Endodermal cell (in vitro differentiated cells): Measurements from ENCODE around the gene C11orf24. TPM values are rescaled to one million over a fixed set of nuclear protein-coding genes. Genes with fewer than 3 reads are reported as not detected.

ENCODE experiments used
- DNase-seq: peaks from one replicate; pipeline ENCODE4 v3.0.0-alpha.2; 2017
- H3K27ac ChIP-seq: 2 replicates; pipeline ENCODE4 v1.5.1; 2013; ENCODE audit warnings: mild to moderate bottlenecking, low read depth, low read length, moderate library complexity
- H3K27me3 ChIP-seq: 2 replicates; pipeline ENCODE4 v1.6.1; 2013; ENCODE audit warnings: mild to moderate bottlenecking, low read length, moderate library complexity; ENCODE audit not compliant: insufficient read depth, control insufficient read depth, poor library complexity, severe bottlenecking
- H3K36me3 ChIP-seq: 2 replicates; pipeline ENCODE4 v1.7.0; 2013; ENCODE audit warnings: mild to moderate bottlenecking, low read length, moderate library complexity; ENCODE audit not compliant: control insufficient read depth, insufficient read depth
- H3K4me1 ChIP-seq: one replicate; pipeline ENCODE4 v1.7.0; 2013; ENCODE audit warnings: low read length; ENCODE audit not compliant: control insufficient read depth, insufficient read depth
- H3K4me3 ChIP-seq: 2 replicates; pipeline ENCODE4 v1.5.1; 2013; ENCODE audit warnings: mild to moderate bottlenecking, low read length, moderate library complexity
- H3K9ac ChIP-seq: 2 replicates; pipeline ENCODE4 v1.6.1; 2013; ENCODE audit warnings: mild to moderate bottlenecking, low read length, moderate library complexity; ENCODE audit not compliant: poor library complexity, severe bottlenecking; ENCODE audit errors: extremely low read depth
- H3K9me3 ChIP-seq: 2 replicates; pipeline ENCODE4 v1.6.1; 2013; ENCODE audit warnings: mild to moderate bottlenecking, low read length, moderate library complexity; ENCODE audit not compliant: control insufficient read depth
- H3K27ac Mint-ChIP-seq: 2 replicates; pipeline ENCODE4 v1.8.0; 2020; ENCODE audit warnings: mixed read lengths
- H3K27me3 Mint-ChIP-seq: 2 replicates; pipeline ENCODE4 v1.8.0; 2021; ENCODE audit warnings: mild to moderate bottlenecking, mixed read lengths; ENCODE audit not compliant: insufficient read depth
- H3K36me3 Mint-ChIP-seq: 2 replicates; pipeline ENCODE4 v1.8.0; 2020; ENCODE audit warnings: low read depth, mixed read lengths
- H3K4me1 Mint-ChIP-seq: 2 replicates; pipeline ENCODE4 v1.8.0; 2020; ENCODE audit warnings: mixed read lengths
- H3K4me3 Mint-ChIP-seq: 2 replicates; pipeline ENCODE4 v1.8.0; 2020; ENCODE audit warnings: mild to moderate bottlenecking, moderate library complexity, mixed read lengths
- H3K9me3 Mint-ChIP-seq: 2 replicates; pipeline ENCODE4 v1.8.0; 2020; ENCODE audit warnings: mild to moderate bottlenecking, mixed read lengths
- CTCF ChIP-seq: fragments of 200-600 bp; sonication (generic); conservative IDR thresholded peaks from 2 replicates; pipeline ENCODE4 v1.5.0; 2021; ENCODE audit warnings: antibody characterized with exemption, mild to moderate bottlenecking
- WGBS, 2 experiments: methylation state at CpG; one replicate each; pipeline versions ENCODE4 v1.1.5 to v1.1.7; 2013; ENCODE audit warnings: missing lambda C conversion rate in 2 of 2, mixed read lengths in 1 of 2; ENCODE audit not compliant: insufficient coverage in 1 of 2, insufficient read length in 1 of 2; 5-methylcytosine and 5-hydroxymethylcytosine counted together
- total RNA-seq, 2 donors: library from RNA; stranded (reverse); fragmentation: NEBNext Ultra II Directional in 1 of 2; extraction: Animal tissue kit (Norgen Biotek cat#: 25700) in 1 of 2; gene quantifications; 2 replicates in 1 of 2; 3 replicates in 1 of 2; pipeline ENCODE4 v1.2.1, GENCODE V29; 2021

C11orf24 gene
- total RNA-seq, 2 donors from 2014 or later: 38.4 to 39.4 TPM

DNA sequence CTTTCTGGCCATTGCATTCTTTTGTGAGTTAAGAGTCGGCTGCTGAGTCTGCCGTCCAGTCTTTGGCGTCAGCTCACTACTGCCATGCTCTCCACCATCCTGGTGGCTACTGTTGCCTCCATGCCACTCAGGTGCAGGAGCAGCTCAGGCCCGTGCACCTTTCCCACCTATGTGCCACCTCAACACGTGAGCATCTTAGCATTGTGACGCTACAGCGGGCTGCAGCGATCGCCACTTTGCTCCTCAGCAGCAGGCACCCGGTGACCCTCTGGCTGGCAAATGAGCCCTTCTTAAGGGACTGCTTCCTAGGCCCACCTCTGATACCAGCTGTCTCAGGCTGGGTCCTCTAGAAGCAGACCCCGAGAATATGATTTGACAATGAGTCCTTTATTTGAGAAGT, 47.2 kb downstream of the C11orf24 start:
- Mint-ChIP-seq H3K4me3 (no peak overlapping the region), H3K4me1 (no peaks in the 10 kb centered on the region), H3K36me3 (no peaks in the 10 kb centered on the region), H3K27ac (no peak overlapping the region), H3K9me3 (peaks cover 5% of the 10 kb centered on the region), H3K27me3 (peaks cover 7% of the 10 kb centered on the region)
- no peak overlapping the region for H3K4me3 ChIP-seq
- H3K27me3 ChIP-seq: no peaks in the 10 kb centered on the region
- H3K9me3 ChIP-seq: no peaks in the 10 kb centered on the region
- no peak for TF ChIP-seq CTCF
- no peaks in the 10 kb centered on the region for H3K36me3 ChIP-seq
- DNase-seq: no peak
- no peak overlapping the region for H3K27ac ChIP-seq
- H3K4me1 ChIP-seq: no peaks in the 10 kb centered on the region
- no peak overlapping the region for H3K9ac ChIP-seq
- 92% methylated on average over 11 of the region's 11 CpGs for WGBS, 2 experiments

DNA sequence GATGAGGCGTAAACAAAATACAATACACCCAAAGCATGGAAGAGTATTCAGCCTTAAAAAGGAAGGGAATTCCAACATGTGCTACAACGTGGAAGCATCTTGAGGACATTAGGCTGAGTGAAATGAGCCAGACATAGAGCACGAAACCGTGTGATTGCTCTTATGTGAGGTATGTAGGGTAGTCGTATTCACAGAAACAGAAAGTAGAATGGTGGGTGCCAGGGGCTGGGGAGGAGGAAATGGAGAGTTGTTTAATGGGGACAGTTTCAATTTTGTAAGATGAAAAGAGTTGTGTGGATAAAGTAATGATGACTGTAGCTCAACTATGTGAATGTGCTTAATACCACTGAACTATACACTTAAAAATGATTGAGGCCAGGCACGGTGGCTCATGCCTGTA, 48.5 kb downstream of the C11orf24 start:
- TF ChIP-seq CTCF: no peak
- Histone ChIP-seq H3K27ac (no peak overlapping the region), H3K9me3 (no peaks in the 10 kb centered on the region), H3K4me1 (no peaks in the 10 kb centered on the region), H3K9ac (no peak overlapping the region), H3K4me3 (no peak overlapping the region), H3K27me3 (no peaks in the 10 kb centered on the region), H3K36me3 (no peaks in the 10 kb centered on the region)
- Mint-ChIP-seq H3K27ac (no peak overlapping the region), H3K27me3 (peaks cover 8% of the 10 kb centered on the region), H3K4me3 (no peak overlapping the region), H3K36me3 (no peaks in the 10 kb centered on the region), H3K4me1 (no peaks in the 10 kb centered on the region), H3K9me3 (peaks cover 2% of the 10 kb centered on the region)
- 70 to 84% methylated on average over 3 to 6 of the region's 6 CpGs for WGBS, 2 experiments
- DNase-seq: no peak

GRCh38 chr11:68221406-68221805, 50.4 kb downstream of the C11orf24 start:
- Mint-ChIP-seq H3K27me3 (peaks cover 24% of the 10 kb centered on the region), H3K4me1 (no peaks in the 10 kb centered on the region), H3K4me3 (no peak overlapping the region), H3K9me3 (peaks cover 2% of the 10 kb centered on the region), H3K27ac (no peak overlapping the region), H3K36me3 (no peaks in the 10 kb centered on the region)
- Histone ChIP-seq H3K4me3 (no peak overlapping the region), H3K9me3 (no peaks in the 10 kb centered on the region), H3K4me1 (no peaks in the 10 kb centered on the region), H3K36me3 (no peaks in the 10 kb centered on the region), H3K27me3 (no peaks in the 10 kb centered on the region), H3K27ac (no peak overlapping the region), H3K9ac (no peak overlapping the region)
- TF ChIP-seq CTCF: no peak
- DNase-seq: no peak
- WGBS, 2 experiments: 87 to 93% methylated on average over 4 to 5 of the region's 5 CpGs
